HG02970 (cell line): Measurements from ENCODE around the gene ZNF860.

Experiments used
- ATAC-seq: cut with Tn5 transposase; IDR thresholded peaks from one replicate; pipeline ENCODE4 v1.9.1; 2021; ENCODE audit warnings: mild to moderate bottlenecking, moderate library complexity, moderate number of reproducible peaks; ENCODE audit not compliant: unreplicated experiment, low FRiP score

The ZNF860 gene

DNA sequence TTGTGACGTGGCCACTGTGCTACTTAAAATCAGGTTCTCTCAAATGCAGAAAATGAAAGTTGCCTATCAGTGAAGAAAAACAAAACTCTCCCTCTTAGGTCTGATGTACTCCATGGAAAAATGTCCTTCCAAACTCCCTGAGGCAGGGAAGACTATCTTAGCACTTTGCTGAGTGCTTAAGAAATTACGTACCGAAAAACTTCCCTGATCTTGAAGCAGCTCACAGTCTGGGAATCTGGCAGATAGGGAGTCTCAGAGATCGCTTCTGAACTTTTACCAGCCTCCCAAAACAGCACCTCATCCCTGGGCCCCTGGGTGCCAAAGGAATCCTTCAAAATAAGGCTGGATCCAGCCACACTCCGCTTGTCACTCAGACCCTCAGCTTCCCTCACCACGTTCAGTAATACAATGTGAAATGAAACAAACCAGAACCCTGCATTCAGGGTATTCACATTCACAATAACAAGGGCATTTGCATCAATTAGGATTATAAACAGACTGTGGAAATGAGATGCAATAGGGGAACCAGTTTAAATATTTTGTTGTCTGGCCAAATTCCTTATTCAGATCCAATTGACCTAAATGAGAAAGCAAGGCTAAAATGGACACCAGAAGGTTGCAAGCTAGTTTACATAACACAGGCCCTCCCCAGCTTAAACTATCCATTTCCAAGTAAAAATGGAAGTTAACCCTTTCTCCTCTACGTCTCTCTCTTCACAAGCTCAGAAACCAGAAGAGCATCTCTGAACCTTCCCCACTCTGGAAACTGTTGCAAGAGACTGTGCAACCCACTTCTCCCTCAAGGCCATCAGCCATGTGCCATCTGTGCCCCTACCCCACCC is 21.4 kb upstream of the ZNF860 start:
- ATAC-seq: no peak

DNA sequence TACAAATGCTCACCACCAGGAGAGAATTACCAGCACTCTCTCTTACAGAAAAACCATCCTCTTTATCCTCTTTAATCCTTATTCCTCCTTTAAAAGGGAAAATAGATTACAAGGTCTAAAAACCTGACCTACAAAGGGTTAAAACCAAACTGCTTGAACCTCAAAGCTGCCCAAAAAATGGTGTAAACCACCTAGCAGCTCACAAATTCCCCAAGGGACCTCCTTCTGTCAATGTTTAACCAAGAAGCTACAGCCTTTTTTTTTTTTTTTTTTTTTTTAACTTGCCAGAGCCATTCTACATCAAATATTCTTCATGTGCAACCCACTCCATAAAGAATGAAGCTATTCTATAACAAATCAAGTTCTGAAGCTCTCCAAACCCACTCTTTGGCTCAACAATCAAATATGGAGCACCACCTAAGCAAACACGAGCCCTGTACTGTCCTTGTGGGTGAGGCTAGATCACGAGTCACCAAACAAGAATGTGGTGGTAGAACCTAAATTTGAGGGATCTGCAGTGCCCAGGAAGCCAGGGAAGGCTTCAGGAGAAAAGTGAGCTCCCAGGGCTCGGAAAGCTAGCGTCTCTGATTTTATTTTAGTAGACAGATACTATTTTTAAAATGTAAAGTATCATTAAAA is 20.6 kb upstream of the ZNF860 start:
- ATAC-seq: no peak

DNA sequence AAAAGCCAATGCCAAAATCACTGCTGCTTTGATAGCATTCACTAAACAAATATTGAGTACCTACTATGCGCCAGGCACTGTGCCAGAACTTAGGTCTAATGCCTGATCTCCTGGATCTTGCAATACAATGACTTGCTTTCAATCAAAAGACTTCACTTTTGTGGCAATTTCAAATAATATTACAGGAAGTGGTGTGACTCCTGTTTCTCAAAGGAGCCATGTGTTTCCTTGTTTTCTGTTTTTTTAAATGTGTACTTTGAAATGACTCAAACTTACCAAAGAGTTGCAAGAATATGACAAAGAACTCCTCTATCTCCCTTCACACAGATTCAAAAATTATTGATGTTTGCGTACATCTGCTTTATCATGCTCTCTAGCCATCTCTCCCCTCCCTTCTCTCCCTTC is 18.7 kb upstream of the ZNF860 start:
- ATAC-seq: no peak

DNA sequence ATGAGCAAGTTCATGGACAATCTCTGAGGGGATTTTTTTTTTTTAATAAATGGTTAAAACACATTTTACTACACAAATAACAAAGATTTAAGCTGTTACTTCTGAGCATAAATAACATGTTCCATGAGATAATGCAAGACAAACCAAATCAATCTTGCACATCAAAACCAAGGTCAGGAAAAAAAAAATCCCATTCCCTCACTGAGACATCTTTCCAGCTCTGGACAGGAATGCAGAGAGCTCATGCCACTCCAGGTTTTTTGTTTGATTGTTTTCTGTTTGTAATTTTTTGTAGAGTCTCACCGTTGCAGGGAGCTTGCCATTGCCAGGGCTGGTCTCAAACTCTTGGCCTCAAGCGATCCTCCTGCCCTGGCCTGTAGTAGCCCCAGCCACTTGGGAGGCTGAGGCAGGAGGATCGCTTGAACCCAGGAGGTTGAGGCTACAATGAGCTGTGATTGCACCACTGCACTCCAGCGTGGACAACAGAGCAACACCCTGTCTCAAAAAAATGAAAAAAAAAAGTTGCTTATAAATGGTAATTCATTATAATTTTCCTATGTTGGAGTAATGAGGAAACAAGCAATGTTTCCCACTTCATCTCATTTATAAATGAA is 14.5 kb upstream of the ZNF860 start:
- no peak for ATAC-seq

DNA sequence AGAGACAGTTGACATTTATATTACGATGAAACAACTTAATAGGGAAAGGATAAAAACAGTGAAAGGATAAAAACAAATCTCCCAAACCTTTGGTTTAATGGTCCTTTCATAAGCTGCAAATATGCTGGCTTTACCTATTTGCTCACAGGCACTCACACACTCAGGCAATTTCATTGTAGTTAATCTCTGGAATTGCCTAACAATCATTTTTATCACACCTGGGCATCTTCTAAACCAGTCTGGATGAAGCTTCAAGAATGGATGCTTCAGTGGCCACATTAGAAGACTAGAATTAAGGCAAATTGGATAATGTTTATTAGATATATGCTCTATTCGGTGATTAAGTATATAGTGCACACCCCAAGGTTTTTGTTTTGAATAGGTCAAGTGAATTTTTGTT is 14.0 kb upstream of the ZNF860 start:
- ATAC-seq: no peak

DNA sequence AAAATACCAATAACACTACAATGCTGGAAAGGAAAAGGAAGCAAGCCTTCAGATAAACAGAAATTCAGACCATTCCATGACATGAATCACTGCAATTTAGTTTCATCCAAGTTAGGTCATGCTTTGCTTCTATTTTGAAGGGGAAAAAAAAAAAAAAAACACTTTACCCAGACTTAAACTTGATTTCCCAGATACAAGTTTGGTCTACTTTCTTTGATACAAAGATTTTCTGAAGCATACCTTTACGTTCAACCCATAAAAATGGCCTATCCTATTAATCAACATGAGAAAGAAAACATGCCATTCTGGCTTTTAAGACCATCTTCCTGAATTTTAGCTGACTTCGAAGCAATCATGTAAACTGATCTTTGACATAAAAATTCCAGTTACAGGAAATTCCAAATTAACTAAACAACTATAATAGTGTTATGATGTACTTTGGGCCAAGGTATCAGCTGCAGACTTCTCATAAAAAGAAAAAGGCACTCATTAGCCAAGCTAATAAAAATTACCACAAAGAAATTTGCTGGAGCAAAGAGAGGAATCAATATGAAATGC is 13.1 kb upstream of the ZNF860 start:
- no peak for ATAC-seq

DNA sequence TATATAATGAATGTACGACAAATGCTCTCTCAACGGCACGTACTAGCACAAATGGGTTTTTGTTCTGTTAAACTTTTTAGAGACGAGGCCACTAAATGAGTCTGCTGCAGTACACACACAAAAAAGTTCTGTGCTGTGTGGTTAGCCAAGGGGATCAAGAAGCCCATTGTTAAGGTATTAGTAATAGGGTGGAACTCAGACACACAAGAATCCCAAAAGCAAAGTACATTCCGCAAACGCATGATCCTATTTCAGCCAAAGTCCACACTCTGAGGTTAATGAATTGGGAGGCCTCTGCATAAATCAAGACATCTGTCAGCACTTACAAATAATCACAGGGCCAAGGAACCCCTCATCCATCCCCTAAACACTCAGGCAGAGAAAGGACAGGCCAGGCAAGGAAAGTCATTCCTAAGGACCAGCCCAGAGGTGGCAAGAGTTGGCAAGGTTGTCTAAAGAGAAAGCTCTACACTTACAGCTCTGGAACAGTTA is 12.6 kb upstream of the ZNF860 start:
- no peak for ATAC-seq

DNA sequence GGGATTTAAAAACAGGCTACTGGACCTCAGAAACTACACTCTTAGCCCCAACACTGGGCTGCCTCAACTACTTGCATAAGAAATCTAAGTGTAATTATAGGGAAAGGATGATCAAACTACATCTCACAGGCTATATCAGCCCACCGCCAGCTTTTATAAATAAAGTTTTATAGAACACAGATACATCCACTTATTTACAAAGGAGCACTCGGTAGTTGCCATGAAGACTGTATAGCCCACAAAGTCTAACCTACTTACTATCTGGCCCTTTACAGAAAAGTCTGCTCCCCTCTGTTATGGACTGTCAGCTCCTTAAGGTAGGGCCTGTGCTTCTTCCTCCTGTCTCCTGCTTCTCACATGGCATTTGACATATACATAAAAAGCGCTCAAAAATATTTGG is 9.9 kb upstream of the ZNF860 start:
- no peak for ATAC-seq

DNA sequence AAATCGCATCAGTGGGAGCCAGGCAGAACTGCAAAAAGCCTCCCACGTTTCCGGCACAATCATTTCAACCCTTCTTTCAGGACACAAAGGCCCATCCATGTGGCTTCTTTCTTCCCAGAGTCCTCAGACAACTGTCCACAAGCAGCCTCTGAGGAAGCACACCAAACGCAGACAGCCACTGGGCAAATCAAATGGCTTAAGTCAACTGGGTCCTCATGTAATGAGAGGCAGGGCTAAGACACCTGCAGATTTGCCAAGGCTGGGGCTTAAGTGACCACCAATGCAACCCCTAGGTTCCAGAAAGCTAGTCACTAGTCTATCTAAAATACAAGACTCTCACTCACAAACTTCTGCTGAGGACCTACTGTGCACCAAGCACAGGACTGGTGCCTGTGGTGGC is 8.5 kb upstream of the ZNF860 start:
- ATAC-seq: no peak

DNA sequence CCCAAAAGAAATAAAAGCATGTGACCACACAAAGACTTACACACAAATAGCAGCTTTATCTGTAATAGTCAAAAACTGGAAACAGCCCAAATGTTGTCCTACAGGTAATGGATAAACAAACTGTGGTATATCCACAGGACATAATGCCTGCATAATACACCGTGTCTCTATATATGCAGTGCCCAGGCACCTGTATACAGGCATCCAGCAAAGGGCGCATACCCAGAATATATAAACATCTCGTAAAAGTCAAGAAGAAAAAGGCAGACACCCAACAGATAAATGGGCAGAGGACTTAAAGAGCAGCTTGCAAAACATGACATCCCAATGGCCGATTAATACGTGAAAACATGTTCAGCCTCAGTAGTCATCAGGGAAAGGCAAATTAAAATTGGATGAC is 7.7 kb upstream of the ZNF860 start:
- no peak for ATAC-seq

DNA sequence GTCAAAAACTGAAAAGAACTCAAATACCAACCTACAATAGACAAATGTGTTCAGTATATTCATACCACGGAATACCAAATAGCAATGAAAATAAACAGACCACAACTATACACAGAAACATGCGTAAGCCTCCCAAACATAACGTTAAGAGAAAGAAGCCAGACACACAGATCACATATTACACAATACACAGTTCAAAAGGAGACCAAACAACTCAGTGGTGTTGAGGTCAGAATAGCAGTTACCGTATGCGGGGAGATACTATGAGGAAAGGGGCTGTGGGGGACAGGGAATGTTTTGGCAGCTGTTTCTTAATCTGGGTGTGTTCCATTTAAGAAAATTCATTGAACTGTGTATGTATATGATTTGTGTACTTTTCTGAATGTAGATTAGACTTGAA is 7.1 kb upstream of the ZNF860 start:
- no peak for ATAC-seq

DNA sequence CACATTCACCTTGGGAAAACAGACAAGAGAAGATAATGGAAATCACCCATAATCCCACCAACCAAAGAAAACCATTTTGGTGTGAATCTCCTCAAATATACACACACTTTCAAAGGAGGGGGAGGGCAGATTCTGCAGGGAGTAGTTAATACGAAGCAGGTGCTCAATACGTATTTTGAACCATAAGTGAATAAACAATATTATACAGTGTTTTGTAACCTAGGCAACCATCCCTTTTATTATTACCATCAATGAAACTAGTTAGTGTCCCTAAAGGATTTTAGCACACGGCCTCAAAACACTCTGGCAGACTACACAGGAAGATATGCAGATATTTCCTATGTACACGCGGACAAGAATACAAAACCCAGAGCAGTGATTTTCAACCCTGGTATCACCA is 6.6 kb upstream of the ZNF860 start:
- no peak for ATAC-seq

DNA sequence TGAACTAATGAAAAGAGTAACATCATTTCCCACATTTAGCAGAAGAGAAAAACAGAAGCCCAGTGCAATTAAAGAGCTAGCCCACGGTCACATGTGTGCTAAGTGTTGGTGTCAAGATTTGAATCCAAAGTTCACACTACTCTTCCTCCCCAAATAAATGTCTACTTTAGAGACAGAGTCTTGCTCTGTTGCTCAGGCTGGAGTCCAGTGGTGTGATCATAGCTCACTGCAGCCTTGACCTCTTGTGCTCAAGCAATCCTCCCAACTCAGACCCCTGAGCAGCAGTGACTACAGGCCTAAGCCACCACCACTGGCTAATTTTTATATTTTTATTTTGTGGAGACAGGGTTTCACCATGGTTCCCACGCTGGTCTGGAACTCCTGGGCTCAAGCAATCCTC is 5.2 kb upstream of the ZNF860 start:
- ATAC-seq: no peak

DNA sequence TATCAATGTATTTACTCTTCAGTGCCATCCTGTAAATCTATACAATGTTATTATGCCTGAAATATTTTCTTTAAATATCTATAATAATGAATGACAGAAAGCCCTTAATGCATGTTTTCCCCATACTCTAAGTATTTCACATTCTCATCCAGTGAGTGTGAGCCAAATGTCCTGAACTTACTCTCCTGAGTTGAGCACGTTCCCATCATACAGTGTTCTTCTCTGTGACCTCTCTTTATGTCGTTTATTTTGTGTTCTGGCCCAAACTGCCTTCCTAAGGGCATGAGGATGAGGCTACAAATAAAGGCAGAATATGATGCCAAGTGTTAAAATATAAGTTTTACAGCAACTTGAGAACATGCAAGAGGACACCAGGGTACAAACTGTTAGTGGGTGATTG is 3.8 kb upstream of the ZNF860 start:
- no peak for ATAC-seq

DNA sequence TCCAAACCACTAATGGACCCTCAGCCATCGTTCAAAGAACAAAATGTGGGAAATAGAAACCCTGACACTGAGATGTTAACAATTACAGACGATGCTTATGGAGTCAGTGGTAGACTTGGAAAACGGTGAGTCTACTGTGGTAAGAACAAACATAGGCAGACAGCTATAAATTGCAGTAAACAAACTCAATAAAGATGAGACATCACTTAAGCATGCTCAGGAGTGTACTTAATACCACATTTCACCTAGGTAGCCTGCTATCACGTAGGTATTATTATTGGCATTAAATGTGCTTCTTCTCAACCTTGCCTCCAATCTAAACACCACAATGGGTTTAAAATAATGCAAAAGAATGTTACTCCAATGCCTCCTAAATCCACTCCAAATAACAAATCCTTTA is 3.0 kb upstream of the ZNF860 start:
- ATAC-seq: no peak

DNA sequence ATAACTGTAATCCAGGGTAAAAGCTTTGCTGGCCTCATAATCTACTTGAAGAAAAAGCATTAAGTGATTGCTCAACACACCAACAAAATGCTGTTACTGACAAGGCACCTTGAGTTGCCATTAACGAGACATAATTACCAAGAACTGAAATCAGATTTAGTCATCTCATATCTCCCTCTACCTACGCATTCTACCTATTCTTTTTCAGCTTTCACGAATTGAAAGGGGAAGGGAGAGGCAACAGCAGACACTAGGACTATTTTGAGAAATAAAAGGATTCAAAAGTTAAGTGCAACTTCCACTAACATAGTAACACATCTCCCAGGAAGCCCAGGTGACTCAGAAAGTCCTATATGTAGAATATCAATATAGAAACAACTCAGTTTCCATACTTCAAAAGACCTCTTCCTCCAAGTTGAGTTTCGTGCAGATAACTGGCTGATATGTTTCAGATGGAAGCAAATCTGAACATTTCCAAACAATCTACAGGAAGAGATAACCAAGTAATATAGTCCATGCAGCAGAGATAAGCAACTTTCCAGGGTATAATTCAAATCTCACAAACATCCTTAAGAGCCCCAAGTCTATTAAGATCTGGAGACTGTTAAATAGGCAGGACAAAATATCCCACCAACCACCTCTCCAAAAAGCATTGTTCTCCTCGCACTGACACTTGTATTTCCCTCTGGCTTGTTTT is 2.4 kb upstream of the ZNF860 start:
- ATAC-seq: no peak

DNA sequence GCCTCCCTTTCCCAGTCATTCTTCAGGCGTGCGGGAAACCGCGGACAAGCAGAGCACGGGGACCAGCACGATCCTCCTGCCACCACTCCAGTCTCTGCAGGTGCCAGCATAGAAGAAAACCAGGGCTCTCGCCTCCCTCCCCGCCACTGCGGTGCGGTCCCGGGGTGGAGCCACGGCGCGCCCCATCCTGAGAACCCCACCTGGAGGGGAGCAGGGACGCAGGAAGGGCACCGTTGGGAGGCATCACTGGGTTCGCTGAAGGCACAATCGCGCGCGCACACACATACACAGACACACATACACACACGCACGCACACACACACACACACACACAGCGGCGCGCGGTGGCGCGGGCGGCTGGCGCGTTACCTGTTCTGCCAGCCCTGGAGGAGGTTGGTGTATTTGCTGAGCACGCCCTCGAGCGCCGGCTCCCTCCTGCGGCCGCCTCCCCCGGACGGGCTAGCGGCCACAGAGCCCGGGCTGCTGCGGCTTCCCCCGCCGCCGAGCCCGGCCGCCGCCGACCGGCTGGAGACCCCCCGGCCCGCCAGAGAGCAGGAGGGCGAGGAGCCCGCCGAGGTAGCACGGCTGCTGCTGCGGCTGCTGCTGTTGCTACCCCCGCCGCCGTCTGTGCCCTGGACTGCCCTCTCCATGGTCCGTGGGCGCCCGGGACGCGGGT is 882 bp upstream of the ZNF860 start:
- no peak for ATAC-seq

DNA sequence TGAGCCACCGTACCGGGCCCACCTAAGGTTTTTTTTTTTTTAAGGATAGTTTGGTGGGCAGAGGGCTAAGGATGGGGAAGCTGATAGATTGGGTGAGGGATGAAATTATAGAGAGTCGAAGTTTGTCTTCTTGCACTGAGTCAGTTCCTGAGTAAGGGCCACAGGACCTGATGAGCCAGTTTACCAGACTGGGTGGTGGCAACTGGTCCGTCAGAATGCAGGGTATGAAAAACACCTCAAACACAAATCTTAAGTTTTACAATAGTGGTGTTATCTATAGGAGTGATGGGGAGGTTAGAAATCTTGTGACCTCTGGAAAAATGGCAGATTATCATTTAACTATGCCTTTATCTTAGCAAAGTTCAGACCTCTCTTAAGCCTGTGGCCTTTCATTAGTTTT is 2.8 kb downstream of the ZNF860 start:
- no peak for ATAC-seq

DNA sequence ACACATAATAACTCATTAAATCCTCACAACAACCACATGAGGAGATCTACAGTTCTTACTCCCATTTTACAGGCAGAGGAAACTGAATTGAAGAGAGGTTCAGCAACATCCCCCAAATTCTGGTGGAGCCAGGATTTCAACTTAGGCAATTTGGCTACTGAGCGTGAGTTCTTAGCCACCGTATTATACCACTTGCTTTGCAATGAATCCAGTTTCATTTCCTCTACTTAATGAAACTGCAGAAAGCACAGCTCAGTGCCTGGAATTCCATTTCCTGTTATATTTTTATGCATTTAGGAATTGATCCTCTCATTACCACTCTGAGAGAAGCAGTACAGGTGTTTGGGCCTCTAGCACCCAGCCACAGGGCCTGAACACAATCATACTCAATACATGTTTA is 4.3 kb downstream of the ZNF860 start:
- ATAC-seq: no peak

DNA sequence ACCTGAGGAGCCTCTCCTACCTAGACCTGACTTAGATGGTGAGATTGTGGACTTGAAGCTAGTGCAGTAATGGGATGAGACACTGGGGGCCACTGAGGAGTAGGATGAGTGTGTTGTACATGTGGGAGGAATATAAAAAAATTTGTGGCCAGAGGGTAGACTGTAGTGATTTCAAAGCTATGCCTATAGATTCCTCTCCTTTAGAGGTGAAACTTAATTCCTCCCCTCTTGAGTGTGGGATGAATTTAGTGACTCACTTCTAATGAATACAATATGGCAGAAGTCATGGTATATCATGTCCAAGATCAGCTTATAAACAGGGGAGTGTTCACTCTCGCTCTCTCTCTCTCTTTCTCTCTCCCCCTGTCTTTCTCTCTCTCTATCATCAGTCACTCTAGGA is 6.7 kb downstream of the ZNF860 start:
- no peak for ATAC-seq
